IMR-90 (cell line): ENCODE measurements around the gene DIAPH2. TPM values are rescaled to one million over a fixed set of nuclear protein-coding genes. Genes with fewer than 3 reads are reported as not detected.

Experiments used
- ATAC-seq: fragments of 200-7000 bp; cut with Tn5 transposase; 2 replicates; pipeline ENCODE4 v1.9.1; 2020; ENCODE audit warnings: low read depth, mild to moderate bottlenecking, moderate library complexity
- BruUV-seq: library from RNA; stranded (reverse); fragments of 400-500 nt; replicated peaks from 2 replicates; lab custom pipeline; 2021; lab: Mats Ljungman, UMichigan
- CTCF ChIA-PET: fragments of 300-600 bp; formaldehyde crosslinking; extraction: SDS; loops from one replicate; lab custom pipeline; 2021; ENCODE audit warnings: antibody characterized with exemption; lab: Yijun Ruan, JAX
- POLR2A ChIA-PET: fragments of 300-600 bp; sonication (Branson Sonifier 250); formaldehyde crosslinking; loops from one replicate; lab custom pipeline; 2022; ENCODE audit warnings: antibody characterized with exemption; ENCODE audit not compliant: unreplicated experiment; lab: Charles Lee
- DNase-seq: peaks from one replicate; pipeline ENCODE4 v3.0.0; 2013
- H2AFZ ChIP-seq: replicated peaks from 2 replicates; pipeline ENCODE3; 2013; ENCODE audit warnings: low read length, mild to moderate bottlenecking; ENCODE audit not compliant: poor library complexity
- H2AK5ac ChIP-seq: 2 replicates; pipeline ENCODE4 v1.6.1; 2013; ENCODE audit warnings: low read depth, low read length, inconsistent platforms
- H2AK9ac ChIP-seq: replicated peaks from 2 replicates; pipeline ENCODE3; 2013; ENCODE audit warnings: mild to moderate bottlenecking, low read depth, low read length, moderate library complexity; ENCODE audit not compliant: poor library complexity
- H2BK120ac ChIP-seq: 2 replicates; pipeline ENCODE4 v1.6.1; 2013; ENCODE audit warnings: low read depth, low read length, inconsistent platforms
- H2BK15ac ChIP-seq: 3 replicates; pipeline ENCODE4 v1.6.1; 2013; ENCODE audit warnings: low read depth, low read length, inconsistent platforms
- H2BK20ac ChIP-seq: 2 replicates; pipeline ENCODE4 v1.6.1; 2013; ENCODE audit warnings: low read depth, mild to moderate bottlenecking, inconsistent platforms, low read length, moderate library complexity
- H2BK5ac ChIP-seq: 2 replicates; pipeline ENCODE4 v1.6.1; 2013; ENCODE audit warnings: mild to moderate bottlenecking, low read depth, low read length, inconsistent platforms; ENCODE audit not compliant: poor library complexity, severe bottlenecking
- H3K14ac ChIP-seq: replicated peaks from 2 replicates; pipeline ENCODE4 v1.6.1; 2013; ENCODE audit warnings: low read depth, low read length, inconsistent platforms
- H3K18ac ChIP-seq: 2 replicates; pipeline ENCODE4 v1.6.1; 2013; ENCODE audit warnings: low read depth, low read length, control low read depth
- H3K23ac ChIP-seq: 2 replicates; pipeline ENCODE4 v1.6.1; 2013; ENCODE audit warnings: low read depth, low read length, inconsistent platforms
- H3K27ac ChIP-seq: 2 replicates; pipeline ENCODE4 v1.5.1; 2013; ENCODE audit warnings: mild to moderate bottlenecking, control low read depth, low read length; ENCODE audit not compliant: insufficient read depth
- H3K27me3 ChIP-seq: 2 replicates; pipeline ENCODE4 v1.6.1; 2013; ENCODE audit warnings: low read length; ENCODE audit not compliant: control insufficient read depth, insufficient read depth
- H3K36me3 ChIP-seq: 2 replicates; pipeline ENCODE4 v1.6.1; 2013; ENCODE audit warnings: low read length, mixed read lengths; ENCODE audit not compliant: control insufficient read depth, insufficient read depth
- H3K4ac ChIP-seq: 2 replicates; pipeline ENCODE4 v1.6.1; 2013; ENCODE audit warnings: low read depth, low read length, inconsistent platforms
- H3K4me1 ChIP-seq: 2 replicates; pipeline ENCODE4 v1.6.1; 2013; ENCODE audit warnings: low read length, mixed read lengths; ENCODE audit not compliant: control insufficient read depth, insufficient read depth
- H3K4me2 ChIP-seq: 2 replicates; pipeline ENCODE4 v1.6.1; 2013; ENCODE audit warnings: low read depth, mild to moderate bottlenecking, control low read depth, low read length, moderate library complexity
- H3K4me3 ChIP-seq: 2 replicates; pipeline ENCODE4 v1.5.1; 2013; ENCODE audit warnings: low read depth, mild to moderate bottlenecking, control low read depth, low read length, moderate library complexity; ENCODE audit not compliant: insufficient read depth
- H3K56ac ChIP-seq: 2 replicates; pipeline ENCODE4 v1.6.1; 2013; ENCODE audit warnings: low read length, inconsistent platforms; ENCODE audit not compliant: insufficient read depth; ENCODE audit errors: extremely low read depth
- H3K79me1 ChIP-seq, 2 experiments: 2 replicates each; pipeline ENCODE4 v1.6.1; 2013; ENCODE audit warnings: low read length in 2 of 2, inconsistent platforms in 1 of 2, low read depth in 1 of 2
- H3K9ac ChIP-seq: 2 replicates; pipeline ENCODE4 v1.6.1; 2013; ENCODE audit warnings: low read depth, low read length, control low read depth
- H3K9me1 ChIP-seq: 2 replicates; pipeline ENCODE4 v1.6.1; 2013; ENCODE audit warnings: low read length, inconsistent platforms; ENCODE audit not compliant: insufficient read depth
- H3K9me3 ChIP-seq: 2 replicates; pipeline ENCODE4 v1.6.1; 2013; ENCODE audit warnings: low read length; ENCODE audit not compliant: control insufficient read depth, insufficient read depth
- H4K20me1 ChIP-seq: 2 replicates; pipeline ENCODE4 v1.6.1; 2013; ENCODE audit warnings: low read length, inconsistent platforms; ENCODE audit not compliant: insufficient read depth
- H4K5ac ChIP-seq: 2 replicates; pipeline ENCODE4 v1.6.1; 2013; ENCODE audit warnings: mild to moderate bottlenecking, low read depth, low read length, control low read depth
- H4K8ac ChIP-seq, 2 experiments: 2 replicates each; pipeline ENCODE4 v1.6.1; 2013; ENCODE audit warnings: low read depth in 2 of 2, low read length in 2 of 2, control low read depth in 1 of 2, inconsistent platforms in 1 of 2
- H4K91ac ChIP-seq: 2 replicates; pipeline ENCODE4 v1.6.1; 2013; ENCODE audit warnings: low read depth, low read length, inconsistent platforms; ENCODE audit not compliant: insufficient read depth
- BHLHE40 ChIP-seq: fragments of 150-350 bp; IDR thresholded peaks from 2 replicates; pipeline ENCODE4 v1.6.1; 2016; ENCODE audit warnings: mild to moderate bottlenecking, low read depth, low read length
- CEBPB ChIP-seq: IDR thresholded peaks from 2 replicates; pipeline ENCODE4 v1.6.1; 2012; ENCODE audit warnings: low read depth, low read length, improper control_type of control experiment
- CHD1 ChIP-seq: IDR thresholded peaks from 2 replicates; pipeline ENCODE4 v1.6.1; 2012; ENCODE audit warnings: low read depth, low read length, improper control_type of control experiment
- CTCF ChIP-seq: conservative IDR thresholded peaks from 2 replicates; pipeline ENCODE4 v1.5.1; 2012; ENCODE audit warnings: mild to moderate bottlenecking, low read depth, low read length, improper control_type of control experiment
- ELK1 ChIP-seq: fragments of 150-350 bp; IDR thresholded peaks from 2 replicates; pipeline ENCODE4 v1.6.1; 2016; ENCODE audit warnings: low read depth, mild to moderate bottlenecking, low read length, moderate library complexity, borderline replicate concordance
- FOS ChIP-seq: fragments of 150-350 bp; IDR thresholded peaks from 2 replicates; pipeline ENCODE4 v1.6.1; 2016; ENCODE audit warnings: low read depth, low read length
- MAFK ChIP-seq: IDR thresholded peaks from 2 replicates; pipeline ENCODE4 v1.6.1; 2012; ENCODE audit warnings: low read depth, low read length, improper control_type of control experiment
- MAZ ChIP-seq: IDR thresholded peaks from 2 replicates; pipeline ENCODE4 v1.6.1; 2012; ENCODE audit warnings: low read depth, mild to moderate bottlenecking, low read length, improper control_type of control experiment, moderate library complexity, borderline replicate concordance
- MXI1 ChIP-seq: IDR thresholded peaks from 2 replicates; pipeline ENCODE4 v1.6.1; 2012; ENCODE audit warnings: low read depth, mild to moderate bottlenecking, low read length, moderate library complexity, borderline replicate concordance
- NFE2L2 ChIP-seq: fragments of 150-350 bp; IDR thresholded peaks from 2 replicates; pipeline ENCODE4 v1.6.1; 2016; ENCODE audit warnings: low read depth, mild to moderate bottlenecking, low read length
- POLR2A ChIP-seq: IDR thresholded peaks from 2 replicates; pipeline ENCODE4 v1.6.1; 2012; ENCODE audit warnings: mild to moderate bottlenecking, low read depth, low read length
- RAD21 ChIP-seq: IDR thresholded peaks from 2 replicates; pipeline ENCODE4 v1.6.1; 2012; ENCODE audit warnings: low read length, improper control_type of control experiment
- RCOR1 ChIP-seq: IDR thresholded peaks from 2 replicates; pipeline ENCODE4 v1.6.1; 2012; ENCODE audit warnings: mild to moderate bottlenecking, low read length, improper control_type of control experiment; ENCODE audit not compliant: insufficient replicate concordance
- RFX5 ChIP-seq: IDR thresholded peaks from 2 replicates; pipeline ENCODE4 v1.8.0; 2012; ENCODE audit warnings: low read depth, mild to moderate bottlenecking, low read length, moderate library complexity
- SMC3 ChIP-seq: fragments of 150-350 bp; IDR thresholded peaks from 2 replicates; pipeline ENCODE4 v1.6.1; 2016; ENCODE audit warnings: low read depth, mild to moderate bottlenecking, antibody characterized with exemption, low read length, moderate library complexity
- WGBS, 2 experiments: methylation state at CpG; one replicate each; pipeline versions ENCODE4 v1.1.5 to v1.1.7; 2013; ENCODE audit warnings: missing lambda C conversion rate in 2 of 2; ENCODE audit not compliant: insufficient read length in 1 of 2; ENCODE audit errors: extremely low coverage in 2 of 2; 5-methylcytosine and 5-hydroxymethylcytosine counted together
- dilution Hi-C: fragments of 300-500 bp; cut with HindIII; formaldehyde crosslinking; loops from one replicate; pipeline ENCODE4 v1.14.3; 2018; ENCODE audit warnings: low sequenced_read_pairs; ENCODE audit not compliant: unreplicated experiment
- in situ Hi-C: fragments of 300-500 bp; cut with MboI; formaldehyde crosslinking; loops from 3 replicates; pipeline ENCODE4 v1.14.3; 2019; ENCODE audit warnings: low sequenced_read_pairs, inconsistent platforms, mixed read lengths
- intact Hi-C: fragments of 100-400 bp; cut with micrococcal nuclease; formaldehyde crosslinking; loops from 2 replicates; pipeline ENCODE4 v1.10.0; 2022
- polyA plus RNA-seq, 3 experiments: library from polyadenylated mRNA; depleted of rRNA; stranded (reverse); fragments of >200 nt; gene quantifications; 2 replicates each; pipeline ENCODE4 v1.2.3, GENCODE V29; 2012; ENCODE audit warnings: low replicate concordance in 1 of 3
- total RNA-seq: library from RNA; depleted of rRNA; stranded (reverse); fragments of >200 nt; gene quantifications from 2 replicates; pipeline ENCODE4 v1.2.3, GENCODE V29; 2012
- TF ChIP-seq, protein P1 (sequence below): fragments of 150-350 bp; IDR thresholded peaks from 2 replicates; pipeline ENCODE4 v1.6.1; 2017; ENCODE audit warnings: mild to moderate bottlenecking, antibody characterized with exemption, low read length, low read depth

Gene DIAPH2
- total and polyA plus RNA-seq, 2 of the 4 experiments (the other 2 are of a cell fraction), result 3.6 to 19.9 TPM

- H4K91ac ChIP-seq, result no peak overlapping the region
- H3K27me3 ChIP-seq, result no peaks in the 10 kb centered on the region
- H2AFZ ChIP-seq, result no peak overlapping the region
- H3K23ac ChIP-seq, result no peak overlapping the region
- H3K9me1 ChIP-seq, result 0 out of 2 replicates have a peak, but pooled peaks cover 2% of the 10 kb centered on the region
- no peak for ATAC-seq
- H3K9me3 ChIP-seq, result no peaks in the 10 kb centered on the region
- in situ Hi-C loops, result no loop called here
- H3K27ac ChIP-seq, result no peak overlapping the region
- intact Hi-C loops, result no loop called here
- H2AK9ac ChIP-seq, result no peak overlapping the region
- no peak overlapping the region for H3K18ac ChIP-seq
- H4K20me1 ChIP-seq, result no peaks in the 10 kb centered on the region
- ChIA-PET CTCF (no interaction called here), POLR2A (no interaction called here)
- no peak overlapping the region for H2BK15ac ChIP-seq
- DNase-seq, result no peak
- no peak overlapping the region for H3K4me2 ChIP-seq
- TF ChIP-seq RCOR1, result no peak
- no peak for TF ChIP-seq CHD1
- TF ChIP-seq BHLHE40, result no peak
- TF ChIP-seq MXI1, result no peak
- no peak for TF ChIP-seq POLR2A
- TF ChIP-seq RFX5, result no peak
- TF ChIP-seq MAZ, result no peak
- no peak for TF ChIP-seq CEBPB
- TF ChIP-seq NFE2L2, result no peak
- TF ChIP-seq, protein P1, sequence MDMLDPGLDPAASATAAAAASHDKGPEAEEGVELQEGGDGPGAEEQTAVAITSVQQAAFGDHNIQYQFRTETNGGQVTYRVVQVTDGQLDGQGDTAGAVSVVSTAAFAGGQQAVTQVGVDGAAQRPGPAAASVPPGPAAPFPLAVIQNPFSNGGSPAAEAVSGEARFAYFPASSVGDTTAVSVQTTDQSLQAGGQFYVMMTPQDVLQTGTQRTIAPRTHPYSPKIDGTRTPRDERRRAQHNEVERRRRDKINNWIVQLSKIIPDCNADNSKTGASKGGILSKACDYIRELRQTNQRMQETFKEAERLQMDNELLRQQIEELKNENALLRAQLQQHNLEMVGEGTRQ, result no peak
- no peak for TF ChIP-seq CTCF
- no peak for TF ChIP-seq ELK1
- TF ChIP-seq FOS, result no peak
- TF ChIP-seq MAFK, result no peak
- TF ChIP-seq RAD21, result no peak
- TF ChIP-seq SMC3, result no peak
- no peak overlapping the region for H2AK5ac ChIP-seq
- no peaks in the 10 kb centered on the region for H3K79me1 ChIP-seq
- BruUV-seq, result no TSS peak
- H2BK120ac ChIP-seq, result no peak overlapping the region
- H3K56ac ChIP-seq, result no peak overlapping the region
- no peak overlapping the region for H3K14ac ChIP-seq
- no peaks in the 10 kb centered on the region for H3K4me1 ChIP-seq
- H3K4me3 ChIP-seq, result no peak overlapping the region
- H2BK5ac ChIP-seq, result no peak overlapping the region
- H2BK20ac ChIP-seq, result no peak overlapping the region
- no peak overlapping the region for H4K5ac ChIP-seq
- no peaks in the 10 kb centered on the region for H3K36me3 ChIP-seq
- no peak overlapping the region for H3K9ac ChIP-seq
- dilution Hi-C loops, result no loop called here
- WGBS, 2 experiments, result 60% methylated on average over 1 of the region's 3 CpGs; no CpG with 5 or more reads in 1 of the 2 experiments
- H4K8ac ChIP-seq, result no peak overlapping the region
- no peak overlapping the region for H3K4ac ChIP-seq
These were observed 549.9 kb downstream of the DIAPH2 start for GRCh38 chrX:97234471-97235081.
